HL-60 (cell line): Measurements from ENCODE around the gene POU2AF3.
"Not testable (repeated sequence)": the region's sequence is repeated elsewhere in the genome, so short reads cannot be mapped to it uniquely, and the experiment has no call there.

ENCODE experiments used
- DNase-seq, 2 experiments: peaks; one replicate each; pipeline ENCODE4 v3.0.0-alpha.2; 2010 to 2020; ENCODE audit warnings: low read depth in 1 of 2, low spot score in 1 of 2
- H3K27ac ChIP-seq: fragments of 250-450 bp; sonication (Bioruptor Pico); replicated peaks from 2 replicates; pipeline ENCODE4 v1.5.1; 2020; ENCODE audit warnings: mild to moderate bottlenecking, moderate library complexity
- H3K27me3 ChIP-seq: fragments of 250-450 bp; sonication (Bioruptor Pico); 2 replicates; pipeline ENCODE4 v1.5.1; 2021; ENCODE audit warnings: mild to moderate bottlenecking, moderate library complexity; ENCODE audit not compliant: insufficient read depth, poor library complexity, severe bottlenecking
- H3K4me3 ChIP-seq: replicated peaks from 2 replicates; pipeline ENCODE4 v1.5.1; 2011; ENCODE audit warnings: mild to moderate bottlenecking, control low read depth, low read length; ENCODE audit not compliant: insufficient read depth
- GABPA ChIP-seq: IDR thresholded peaks from 2 replicates; pipeline ENCODE4 v1.6.1; 2012; ENCODE audit warnings: low read depth
- POLR2AphosphoS5 ChIP-seq: IDR thresholded peaks from 2 replicates; pipeline ENCODE4 v1.6.1; 2012; ENCODE audit warnings: low read depth
- REST ChIP-seq: IDR thresholded peaks from 2 replicates; pipeline ENCODE4 v1.6.1; 2012; ENCODE audit warnings: low read depth; ENCODE audit not compliant: insufficient replicate concordance
- SPI1 ChIP-seq: IDR thresholded peaks from 2 replicates; pipeline ENCODE4 v1.6.1; 2012; ENCODE audit warnings: low read depth, mild to moderate bottlenecking, borderline replicate concordance
- TF ChIP-seq, protein P1 (sequence below): IDR thresholded peaks from one replicate; pipeline ENCODE4 v1.5.1; 2011; ENCODE audit warnings: low read length, control low read depth, inconsistent platforms; ENCODE audit not compliant: insufficient read depth

Gene POU2AF3

DNA sequence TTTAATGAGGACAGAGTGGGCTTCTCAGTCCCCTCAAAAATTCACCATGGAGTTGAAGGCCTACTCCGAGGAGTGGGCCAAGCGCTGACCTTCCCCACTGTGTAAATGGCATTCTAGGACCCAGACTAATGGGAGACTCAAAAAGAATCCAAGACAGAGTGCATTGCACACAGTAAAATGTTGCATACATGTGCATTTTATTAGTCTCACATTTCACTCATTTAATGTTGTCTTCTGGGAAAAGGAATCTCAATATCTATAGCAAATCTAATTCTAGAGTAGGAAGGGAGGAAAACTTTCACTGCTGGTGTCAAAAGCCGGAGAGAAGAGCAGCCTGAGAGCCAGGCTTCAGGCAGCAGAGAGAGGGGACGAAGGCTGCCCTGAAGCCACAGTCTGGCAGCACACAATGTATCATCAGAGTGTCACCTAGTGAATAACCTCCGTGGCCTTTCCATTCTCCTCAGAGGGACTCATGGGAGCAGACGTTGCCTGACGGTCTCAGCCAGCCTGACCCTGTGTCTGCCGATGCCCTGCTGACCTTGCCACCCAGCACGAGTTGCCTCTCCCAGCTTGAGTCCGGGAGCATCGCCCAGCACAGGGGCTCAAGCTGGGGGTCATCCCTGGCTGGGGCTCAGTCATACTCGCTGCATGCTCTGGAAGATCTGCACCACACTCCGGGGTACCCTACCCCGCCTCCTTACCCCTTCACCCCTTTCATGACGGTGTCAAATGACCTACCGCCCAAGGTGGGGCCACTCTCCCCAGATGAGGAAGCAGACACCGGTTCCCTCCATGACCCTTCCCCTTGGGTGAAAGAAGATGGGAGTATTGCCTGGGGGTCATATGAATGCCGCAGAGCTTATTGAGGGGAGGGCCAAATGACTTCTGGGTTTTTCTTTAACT, 12.9 kb upstream of the POU2AF3 start:
- no peak overlapping the region for H3K27ac ChIP-seq
- H3K27me3 ChIP-seq, result peaks cover 2% of the 10 kb centered on the region
- no peak for DNase-seq
- H3K4me3 ChIP-seq, result no peak overlapping the region
- TF ChIP-seq POLR2AphosphoS5 (no peak), SPI1 (no peak), GABPA (no peak)
- TF ChIP-seq, protein P1, sequence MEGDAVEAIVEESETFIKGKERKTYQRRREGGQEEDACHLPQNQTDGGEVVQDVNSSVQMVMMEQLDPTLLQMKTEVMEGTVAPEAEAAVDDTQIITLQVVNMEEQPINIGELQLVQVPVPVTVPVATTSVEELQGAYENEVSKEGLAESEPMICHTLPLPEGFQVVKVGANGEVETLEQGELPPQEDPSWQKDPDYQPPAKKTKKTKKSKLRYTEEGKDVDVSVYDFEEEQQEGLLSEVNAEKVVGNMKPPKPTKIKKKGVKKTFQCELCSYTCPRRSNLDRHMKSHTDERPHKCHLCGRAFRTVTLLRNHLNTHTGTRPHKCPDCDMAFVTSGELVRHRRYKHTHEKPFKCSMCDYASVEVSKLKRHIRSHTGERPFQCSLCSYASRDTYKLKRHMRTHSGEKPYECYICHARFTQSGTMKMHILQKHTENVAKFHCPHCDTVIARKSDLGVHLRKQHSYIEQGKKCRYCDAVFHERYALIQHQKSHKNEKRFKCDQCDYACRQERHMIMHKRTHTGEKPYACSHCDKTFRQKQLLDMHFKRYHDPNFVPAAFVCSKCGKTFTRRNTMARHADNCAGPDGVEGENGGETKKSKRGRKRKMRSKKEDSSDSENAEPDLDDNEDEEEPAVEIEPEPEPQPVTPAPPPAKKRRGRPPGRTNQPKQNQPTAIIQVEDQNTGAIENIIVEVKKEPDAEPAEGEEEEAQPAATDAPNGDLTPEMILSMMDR, result no peak

GRCh38 chr11:111291764-111292163, 6.6 kb upstream of the POU2AF3 start:
- peaks cover 2% of the 10 kb centered on the region for H3K27me3 ChIP-seq
- DNase-seq, result no peak
- H3K4me3 ChIP-seq, result no peak overlapping the region
- no peak for TF ChIP-seq GABPA
- TF ChIP-seq, protein P1, result no peak
- no peak for TF ChIP-seq POLR2AphosphoS5
- no peak for TF ChIP-seq SPI1
- TF ChIP-seq REST, result no peak
- no peak overlapping the region for H3K27ac ChIP-seq

- not testable (repeated sequence) for DNase-seq, H3K27me3 ChIP-seq, H3K4me3 ChIP-seq, H3K27ac ChIP-seq
These were observed 5.9 kb upstream of the POU2AF3 start for GRCh38 chr11:111292408-111292807.

DNA sequence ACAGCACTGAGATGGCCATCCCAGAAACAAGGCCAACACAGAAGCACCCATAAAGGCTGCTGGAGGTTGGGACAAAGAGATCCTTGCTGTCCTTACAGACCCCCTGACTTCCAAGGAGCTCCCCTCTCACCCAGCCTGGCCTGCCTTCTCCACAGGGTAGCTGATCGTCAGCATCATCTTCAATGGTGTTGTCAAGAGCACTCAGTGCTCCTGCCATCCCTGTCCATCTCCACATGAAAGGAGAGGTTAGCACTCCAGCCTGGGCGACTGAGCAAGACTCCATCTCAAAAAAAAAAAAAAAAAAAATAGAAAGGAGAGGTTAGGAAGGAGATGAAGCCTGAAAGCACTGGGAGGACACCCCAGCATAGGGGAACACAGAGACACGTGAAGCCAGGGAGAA, 2.1 kb upstream of the POU2AF3 start:
- Histone ChIP-seq H3K27ac (no peak overlapping the region), H3K27me3 (peaks cover 18% of the 10 kb centered on the region), H3K4me3 (no peak overlapping the region)
- TF ChIP-seq REST, result no peak
- no peak for TF ChIP-seq SPI1
- no peak for TF ChIP-seq GABPA
- no peak for TF ChIP-seq POLR2AphosphoS5
- TF ChIP-seq, protein P1, result no peak
- no peak for DNase-seq
